T47D (cell line): ENCODE measurements around the gene DHRS7.

Experiments used
- DNase-seq, 2 experiments: peaks; one replicate each; pipeline versions ENCODE4 v3.0.0 to v3.0.0-alpha.2; 2011 to 2012; ENCODE audit warnings: low read depth in 1 of 2, low spot score in 1 of 2
- JUND ChIP-seq: IDR thresholded peaks from 2 replicates; pipeline ENCODE4 v1.6.1; 2012; ENCODE audit warnings: low read depth
- in situ Hi-C: cut with HindIII; loops from 2 replicates; pipeline ENCODE4 v1.10.0; 2016; ENCODE audit warnings: low sequenced_read_pairs, low pct_unique_long_range_greater_than_20kb

DHRS7 gene

GRCh38 chr14:60095781-60096450 is 69.3 kb downstream of the DHRS7 start:
- in situ Hi-C loops, result no loop called here
- DNase-seq, result no peak
- no peak for TF ChIP-seq JUND

- in situ Hi-C loops, result no loop called here
- TF ChIP-seq JUND, result no peak
- DNase-seq, result no peak
These were observed 70.0 kb downstream of the DHRS7 start for GRCh38 chr14:60095231-60095630.

GRCh38 chr14:60094306-60094897 is 70.8 kb downstream of the DHRS7 start:
- in situ Hi-C loops, result no loop called here
- TF ChIP-seq JUND, result no peak
- no peak for DNase-seq
